ENCODE data around the gene ARSB. TPM values are rescaled to one million over a fixed set of nuclear protein-coding genes. Genes with fewer than 3 reads are reported as not detected.
"Not testable (repeated sequence)": the region's sequence is repeated elsewhere in the genome, so short reads cannot be mapped to it uniquely, and the experiment has no call there.

ARSB gene
- total RNA-seq, 1 experiment from 2014 or later = 21.4 TPM

DNA sequence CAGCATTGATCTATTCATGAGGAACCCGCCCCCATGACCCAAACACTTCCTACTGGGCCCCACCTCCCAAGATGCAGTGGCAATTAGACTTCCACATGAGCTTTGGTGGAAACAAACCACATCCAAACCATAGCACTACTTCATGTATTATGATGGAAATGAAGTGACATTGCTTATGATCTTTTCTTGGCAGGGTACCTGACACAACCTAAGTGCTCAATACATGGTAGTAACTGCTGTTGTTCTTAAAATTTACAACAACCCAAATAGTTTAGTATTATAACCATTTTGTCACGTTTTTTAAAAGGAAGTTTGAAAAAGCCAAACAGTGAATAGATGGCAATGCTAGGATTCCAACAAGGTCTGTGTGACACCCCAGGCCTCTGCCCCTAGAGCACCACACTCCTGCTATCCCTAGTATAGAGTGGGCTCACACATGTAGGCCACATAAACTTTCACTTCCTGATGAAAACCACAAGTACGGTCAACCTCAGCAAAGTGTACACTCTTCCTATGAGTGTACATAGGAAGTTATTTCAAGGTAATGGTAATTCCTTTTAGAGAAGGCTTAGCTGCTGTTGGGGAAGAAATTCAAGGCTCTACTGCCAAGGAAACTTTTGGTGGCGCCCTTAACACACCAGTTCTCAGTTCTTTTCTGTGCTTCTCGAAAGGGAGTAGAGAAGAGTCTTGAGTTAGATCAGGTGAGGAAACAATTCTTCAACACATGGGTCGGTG is 97.6 kb downstream of the ARSB start:
- Mint-ChIP-seq H3K4me3 (ENCODE audit: low read depth, unreplicated experiment) (no peak overlapping the region), H3K27me3 (ENCODE audit: unreplicated experiment) (no peaks in the 10 kb centered on the region), H3K27ac (ENCODE audit: unreplicated experiment) (no peak overlapping the region), H3K36me3 (ENCODE audit: insufficient read depth, unreplicated experiment) (no peaks in the 10 kb centered on the region), H3K9me3 (ENCODE audit: low read depth, unreplicated experiment) (no peaks in the 10 kb centered on the region), H3K4me1 (ENCODE audit: low read depth, unreplicated experiment) (no peaks in the 10 kb centered on the region)
- BruUV-seq (replicated peaks) = no TSS peak
- intact Hi-C loops (cut with micrococcal nuclease; ENCODE audit: unreplicated experiment) = loop anchor here (5.0 to 10.0 kb wide), 3 partner anchors 250 to 413 kb away; no protein-coding TSS in a partner anchor
- CTCF ChIA-PET = interaction anchor here (0.6 to 1.1 kb wide), 2 partner anchors 144 to 391 kb away, joined by 3 to 4 read pairs; no protein-coding TSS in a partner anchor
- TF ChIP-seq, protein P1, sequence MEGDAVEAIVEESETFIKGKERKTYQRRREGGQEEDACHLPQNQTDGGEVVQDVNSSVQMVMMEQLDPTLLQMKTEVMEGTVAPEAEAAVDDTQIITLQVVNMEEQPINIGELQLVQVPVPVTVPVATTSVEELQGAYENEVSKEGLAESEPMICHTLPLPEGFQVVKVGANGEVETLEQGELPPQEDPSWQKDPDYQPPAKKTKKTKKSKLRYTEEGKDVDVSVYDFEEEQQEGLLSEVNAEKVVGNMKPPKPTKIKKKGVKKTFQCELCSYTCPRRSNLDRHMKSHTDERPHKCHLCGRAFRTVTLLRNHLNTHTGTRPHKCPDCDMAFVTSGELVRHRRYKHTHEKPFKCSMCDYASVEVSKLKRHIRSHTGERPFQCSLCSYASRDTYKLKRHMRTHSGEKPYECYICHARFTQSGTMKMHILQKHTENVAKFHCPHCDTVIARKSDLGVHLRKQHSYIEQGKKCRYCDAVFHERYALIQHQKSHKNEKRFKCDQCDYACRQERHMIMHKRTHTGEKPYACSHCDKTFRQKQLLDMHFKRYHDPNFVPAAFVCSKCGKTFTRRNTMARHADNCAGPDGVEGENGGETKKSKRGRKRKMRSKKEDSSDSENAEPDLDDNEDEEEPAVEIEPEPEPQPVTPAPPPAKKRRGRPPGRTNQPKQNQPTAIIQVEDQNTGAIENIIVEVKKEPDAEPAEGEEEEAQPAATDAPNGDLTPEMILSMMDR (IDR thresholded peaks at IDR 0.05; ENCODE audit: unreplicated experiment) = no peak
- no peak for DNase-seq

DNA sequence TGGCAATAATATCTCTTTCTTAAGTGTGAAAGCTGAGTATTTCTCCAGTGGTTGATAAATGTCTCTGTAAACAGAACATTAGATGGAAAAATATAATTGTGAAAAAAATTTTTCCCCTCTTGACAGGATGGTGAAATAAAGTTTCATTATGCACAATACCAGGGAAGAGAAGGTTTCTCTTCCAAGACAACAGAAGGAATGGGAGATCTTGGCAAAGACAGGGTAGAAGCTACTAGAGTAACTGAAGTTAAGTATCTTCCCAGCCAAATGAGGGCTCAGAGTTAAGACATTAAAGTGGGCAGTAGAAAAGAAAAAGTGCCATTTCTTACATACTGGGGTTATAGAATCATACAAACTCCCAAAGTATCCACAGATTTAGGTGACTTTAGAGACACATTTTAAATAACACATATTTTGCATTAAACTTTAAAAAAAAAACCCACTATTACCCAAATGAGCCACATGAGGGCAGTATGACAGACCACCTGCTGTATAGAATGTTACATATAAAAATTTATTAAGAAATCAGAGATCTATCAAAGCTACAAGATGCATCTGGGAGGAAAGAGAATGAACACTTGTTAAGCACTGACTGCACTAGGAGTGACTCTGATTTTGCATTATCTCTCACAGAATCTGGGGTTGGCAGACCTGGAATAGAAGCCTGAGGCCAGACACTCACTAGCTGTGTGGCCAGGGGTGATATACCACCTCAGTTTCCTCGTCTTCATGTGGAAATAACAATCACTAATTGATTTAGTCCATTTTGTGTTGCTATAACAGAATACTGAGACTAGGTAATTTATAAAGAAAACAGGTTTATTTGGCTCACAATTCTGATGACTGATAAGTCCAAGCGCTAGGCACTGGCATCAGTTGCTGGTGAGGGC is 98.5 kb downstream of the ARSB start:
- Mint-ChIP-seq H3K9me3 (ENCODE audit: low read depth, unreplicated experiment) (no peaks in the 10 kb centered on the region), H3K4me3 (ENCODE audit: low read depth, unreplicated experiment) (no peak overlapping the region), H3K27ac (ENCODE audit: unreplicated experiment) (no peak overlapping the region), H3K4me1 (ENCODE audit: low read depth, unreplicated experiment) (no peaks in the 10 kb centered on the region), H3K27me3 (ENCODE audit: unreplicated experiment) (no peaks in the 10 kb centered on the region), H3K36me3 (ENCODE audit: insufficient read depth, unreplicated experiment) (no peaks in the 10 kb centered on the region)
- no peak for DNase-seq
- BruUV-seq (replicated peaks) = no TSS peak
- intact Hi-C loops (cut with micrococcal nuclease; ENCODE audit: unreplicated experiment) = loop anchor here (5.0 to 10.0 kb wide), 3 partner anchors 249 to 412 kb away; no protein-coding TSS in a partner anchor
- CTCF ChIA-PET = interaction anchor here (0.5 to 1.1 kb wide), 5 partner anchors 143 to 423 kb away, joined by 3 to 4 read pairs (median 3); no protein-coding TSS in a partner anchor
- TF ChIP-seq, protein P1 (IDR thresholded peaks at IDR 0.05; ENCODE audit: unreplicated experiment) = peak; percentile 74

DNA sequence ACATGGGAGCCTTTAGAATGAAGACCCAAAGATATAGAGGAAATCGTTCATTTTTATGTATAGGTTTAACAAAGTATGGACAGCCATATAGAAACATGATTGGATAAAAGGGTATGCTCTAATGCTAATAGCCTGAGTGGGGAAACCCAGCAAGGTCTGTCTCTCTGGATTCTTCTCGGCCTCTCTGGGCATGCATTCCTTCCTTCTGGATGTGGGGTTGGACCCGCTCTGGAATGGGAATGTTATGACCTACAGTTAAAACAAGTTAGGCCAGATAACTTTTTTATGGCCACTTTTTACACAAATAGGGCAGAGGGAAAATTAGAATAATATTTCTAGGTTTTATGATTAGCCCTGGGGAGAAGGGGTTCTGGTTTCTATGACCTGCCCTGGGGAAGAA is 103.2 kb downstream of the ARSB start:
- intact Hi-C loops (cut with micrococcal nuclease; ENCODE audit: unreplicated experiment) = loop anchor here (10.0 kb wide), 2 partner anchors 347 to 407 kb away; no protein-coding TSS in a partner anchor
- Mint-ChIP-seq H3K4me3 (ENCODE audit: low read depth, unreplicated experiment) (no peak overlapping the region), H3K9me3 (ENCODE audit: low read depth, unreplicated experiment) (no peaks in the 10 kb centered on the region), H3K27me3 (ENCODE audit: unreplicated experiment) (no peaks in the 10 kb centered on the region), H3K4me1 (ENCODE audit: low read depth, unreplicated experiment) (no peaks in the 10 kb centered on the region), H3K36me3 (ENCODE audit: insufficient read depth, unreplicated experiment) (no peaks in the 10 kb centered on the region), H3K27ac (ENCODE audit: unreplicated experiment) (no peak overlapping the region)
- BruUV-seq (replicated peaks) = no TSS peak
- CTCF ChIA-PET = no interaction called here
- TF ChIP-seq, protein P1 (IDR thresholded peaks at IDR 0.05; ENCODE audit: unreplicated experiment) = no peak
- DNase-seq = no peak

DNA sequence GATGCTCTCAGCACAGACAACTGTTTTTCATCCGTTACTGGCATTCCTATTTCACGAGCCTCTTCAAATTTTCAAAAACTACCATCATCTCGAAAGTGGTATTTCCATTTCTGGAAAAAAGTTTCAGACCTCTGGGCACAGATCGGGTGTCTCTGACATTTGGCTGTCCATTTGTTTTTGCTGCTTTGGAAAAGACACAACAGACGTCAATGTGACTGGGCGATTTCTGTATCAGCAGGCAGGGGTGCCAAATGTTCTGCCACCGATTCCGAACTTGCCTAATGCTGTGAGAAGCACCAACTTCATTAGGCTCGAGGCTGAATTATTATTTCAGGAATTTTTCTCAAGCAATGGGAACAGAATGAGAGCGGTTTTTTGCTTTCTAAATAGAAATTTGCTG is 105.6 kb downstream of the ARSB start:
- no peak for DNase-seq
- TF ChIP-seq, protein P1 (IDR thresholded peaks at IDR 0.05; ENCODE audit: unreplicated experiment) = no peak
- Mint-ChIP-seq H3K36me3 (ENCODE audit: insufficient read depth, unreplicated experiment) (no peaks in the 10 kb centered on the region), H3K9me3 (ENCODE audit: low read depth, unreplicated experiment) (no peaks in the 10 kb centered on the region), H3K27ac (ENCODE audit: unreplicated experiment) (no peak overlapping the region), H3K27me3 (ENCODE audit: unreplicated experiment) (no peaks in the 10 kb centered on the region), H3K4me1 (ENCODE audit: low read depth, unreplicated experiment) (no peaks in the 10 kb centered on the region), H3K4me3 (ENCODE audit: low read depth, unreplicated experiment) (no peak overlapping the region)
- no TSS peak for BruUV-seq (replicated peaks)
- CTCF ChIA-PET = no interaction called here
- intact Hi-C loops (cut with micrococcal nuclease; ENCODE audit: unreplicated experiment) = no loop called here

DNA sequence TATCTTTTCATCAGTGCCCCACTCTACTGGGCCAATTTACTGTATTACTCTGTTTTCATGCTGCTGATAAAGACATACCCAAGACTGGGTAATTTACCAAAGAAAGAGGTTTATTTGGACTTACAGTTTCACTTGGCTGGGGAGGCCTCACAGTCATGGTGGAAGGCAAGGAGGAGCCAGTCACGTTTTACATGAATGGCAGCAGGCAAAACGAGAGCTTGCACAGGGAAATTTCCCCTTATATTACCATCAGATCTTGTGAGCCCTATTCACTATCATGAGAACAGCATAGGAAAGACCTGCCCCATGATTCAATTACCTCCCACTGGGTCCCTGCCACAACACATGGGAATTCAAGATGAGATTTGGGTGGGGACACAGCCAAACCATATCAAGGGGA is 119.0 kb downstream of the ARSB start:
- BruUV-seq (replicated peaks); CTCF ChIA-PET; DNase-seq; H3K4me1 Mint-ChIP-seq (ENCODE audit: low read depth, unreplicated experiment); H3K27me3 Mint-ChIP-seq (ENCODE audit: unreplicated experiment); intact Hi-C loops (cut with micrococcal nuclease; ENCODE audit: unreplicated experiment); H3K36me3 Mint-ChIP-seq (ENCODE audit: insufficient read depth, unreplicated experiment); H3K4me3 Mint-ChIP-seq (ENCODE audit: low read depth, unreplicated experiment); H3K27ac Mint-ChIP-seq (ENCODE audit: unreplicated experiment): not testable (repeated sequence)
- peaks cover 13% of the 10 kb centered on the region for H3K9me3 Mint-ChIP-seq (ENCODE audit: low read depth, unreplicated experiment)

Data from Calu3 (cell line).